Measurements from ENCODE around the gene TOMM70.
"Not testable (repeated sequence)": the region's sequence is repeated elsewhere in the genome, so short reads cannot be mapped to it uniquely, and the experiment has no call there.

Gene TOMM70

DNA sequence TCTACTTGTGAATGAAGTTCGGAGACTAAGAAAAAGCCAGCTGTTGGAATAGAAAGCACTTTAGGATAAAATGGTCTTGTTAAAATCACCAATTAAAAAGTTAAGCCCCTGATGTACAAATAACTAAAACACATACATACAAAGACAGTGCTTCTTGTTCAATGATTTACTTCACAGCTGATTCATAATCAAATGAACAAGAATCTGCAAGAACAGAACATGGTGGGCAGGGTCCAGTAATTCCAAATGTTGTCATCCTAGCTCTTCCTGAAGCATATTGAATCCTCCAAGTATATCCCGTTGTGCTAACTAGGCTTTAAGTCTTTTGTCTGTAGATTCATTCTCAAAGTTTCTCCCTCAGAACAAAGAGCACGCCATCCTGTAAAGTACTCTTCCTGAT lies 41.9 kb downstream of the TOMM70 start:
- peaks cover 2% of the 10 kb centered on the region for H3K9me3 Mint-ChIP-seq
- peak overlapping the region; percentile 6 for H3K27ac Mint-ChIP-seq
- H3K36me3 Mint-ChIP-seq = peaks cover 79% of the 10 kb centered on the region
- H3K4me3 Mint-ChIP-seq = no peak overlapping the region
- no peaks in the 10 kb centered on the region for H3K4me1 Mint-ChIP-seq
- DNase-seq (ENCODE audit: low spot score in 2 of 2) = no peak
- no peak for ATAC-seq

DNA sequence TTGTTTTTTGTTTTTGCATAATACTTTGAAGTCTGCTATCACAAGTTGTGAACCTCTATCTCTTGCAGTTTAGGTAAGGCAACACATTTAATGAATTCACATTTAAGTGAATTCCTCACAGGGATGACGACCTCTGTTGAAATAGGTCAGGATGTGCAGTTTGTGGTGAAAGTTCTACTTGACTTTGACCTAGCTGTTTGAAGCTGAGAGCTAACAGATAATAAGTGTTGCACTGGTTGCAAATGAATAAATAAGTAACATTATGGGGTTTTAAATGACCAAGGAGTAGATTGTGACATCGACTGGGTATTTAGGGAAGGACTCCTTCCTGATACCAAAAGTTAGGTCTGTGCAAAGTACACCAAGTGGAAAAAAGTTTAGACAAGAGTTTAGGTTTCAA lies 42.5 kb downstream of the TOMM70 start:
- Mint-ChIP-seq H3K4me1 (no peaks in the 10 kb centered on the region), H3K4me3 (no peak overlapping the region), H3K27ac (no peak overlapping the region), H3K36me3 (peaks cover 79% of the 10 kb centered on the region), H3K9me3 (peaks cover 2% of the 10 kb centered on the region)
- ATAC-seq (no peak), DNase-seq (ENCODE audit: low spot score in 2 of 2) (no peak)

DNA sequence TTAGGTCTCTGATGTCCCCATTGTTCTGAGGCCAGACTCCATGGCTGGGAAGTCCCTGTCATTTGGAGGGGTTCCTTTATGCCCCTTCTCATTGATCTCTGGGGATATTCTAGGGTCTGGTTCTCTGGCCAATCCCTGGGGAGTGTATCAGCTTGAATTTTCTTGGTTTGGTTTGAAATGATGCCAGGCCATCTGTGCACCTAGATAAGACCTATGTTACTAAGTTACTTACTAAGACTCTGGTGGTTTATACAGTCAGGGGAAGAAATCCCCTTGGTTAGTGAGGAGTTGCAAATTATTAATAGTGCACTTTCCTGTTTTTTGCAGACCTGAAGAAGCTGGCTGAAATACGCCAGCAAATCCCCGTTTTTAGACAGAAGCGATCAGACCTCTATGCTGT lies 46.0 kb downstream of the TOMM70 start:
- Mint-ChIP-seq H3K4me3 (no peak overlapping the region), H3K36me3 (peaks cover 82% of the 10 kb centered on the region), H3K9me3 (no peaks in the 10 kb centered on the region), H3K27ac (peak overlapping the region; percentile 42), H3K4me1 (no peaks in the 10 kb centered on the region)
- no peak for DNase-seq (ENCODE audit: low spot score in 2 of 2)
- no peak for ATAC-seq

DNA sequence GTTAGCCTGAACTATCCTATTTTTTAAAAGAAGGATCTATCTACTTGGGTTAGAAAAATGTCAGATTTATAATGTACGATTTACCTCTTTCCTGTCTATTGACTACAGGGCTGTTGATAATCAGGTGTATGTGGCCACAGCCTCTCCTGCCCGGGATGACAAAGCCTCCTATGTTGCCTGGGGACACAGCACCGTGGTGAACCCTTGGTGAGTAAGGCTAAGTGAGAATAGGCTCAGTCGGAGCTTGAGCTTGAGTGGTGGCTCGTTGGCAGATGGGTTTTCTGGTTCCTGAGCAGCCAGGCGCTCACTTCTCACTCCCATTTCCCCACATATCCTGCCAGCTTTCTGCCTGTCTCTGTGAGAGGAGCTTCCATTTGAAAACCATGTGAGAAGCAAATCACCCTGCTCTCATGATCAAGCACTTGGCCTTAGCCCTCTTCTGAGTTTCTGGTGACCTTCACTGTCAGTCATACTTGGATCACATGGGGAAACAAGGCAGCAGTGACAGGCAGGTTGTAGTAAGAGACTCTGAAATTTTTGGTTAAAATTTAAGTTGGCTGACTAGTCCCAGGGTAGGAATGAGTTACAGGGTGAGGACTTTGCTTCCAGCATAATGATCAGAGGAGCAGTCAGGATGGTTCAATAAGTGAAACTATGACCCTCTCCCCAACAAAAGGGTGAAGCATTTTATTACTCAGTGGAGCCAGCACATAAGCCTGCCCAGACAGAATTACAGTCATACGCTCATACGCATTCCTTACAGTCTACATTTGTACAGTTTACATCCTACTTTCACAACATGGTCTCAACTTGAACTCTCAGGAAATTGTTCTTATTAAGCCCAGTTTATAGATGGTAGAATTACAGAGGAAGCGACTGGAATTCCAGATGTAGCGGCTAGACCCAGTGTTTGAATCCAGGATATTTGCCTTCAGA lies 48.3 kb downstream of the TOMM70 start:
- ATAC-seq (no peak), DNase-seq (ENCODE audit: low spot score in 2 of 2) (no peak)
- H3K4me3 Mint-ChIP-seq = no peak overlapping the region
- H3K36me3 Mint-ChIP-seq = peaks cover 86% of the 10 kb centered on the region
- H3K9me3 Mint-ChIP-seq = no peaks in the 10 kb centered on the region
- H3K27ac Mint-ChIP-seq = no peak overlapping the region
- no peaks in the 10 kb centered on the region for H3K4me1 Mint-ChIP-seq

DNA sequence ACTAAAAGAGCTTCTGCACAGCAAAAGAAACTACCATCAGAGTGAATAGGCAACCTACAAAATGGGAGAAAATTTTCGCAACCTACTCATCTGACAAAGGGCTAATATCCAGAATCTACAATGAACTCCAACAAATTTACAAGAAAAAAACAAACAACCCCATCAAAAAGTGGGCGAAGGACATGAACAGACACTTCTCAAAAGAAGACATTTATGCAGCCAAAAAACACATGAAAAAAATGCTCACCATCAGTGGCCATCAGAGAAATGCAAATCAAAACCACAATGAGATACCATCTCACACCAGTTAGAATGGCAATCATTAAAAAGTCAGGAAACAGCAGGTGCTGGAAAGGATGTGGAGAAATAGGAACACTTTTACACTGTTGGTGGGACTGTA lies 49.1 kb downstream of the TOMM70 start:
- ATAC-seq; H3K4me1 Mint-ChIP-seq; H3K4me3 Mint-ChIP-seq; H3K27ac Mint-ChIP-seq; H3K9me3 Mint-ChIP-seq; DNase-seq (ENCODE audit: low spot score in 2 of 2): not testable (repeated sequence)
- peaks cover 88% of the 10 kb centered on the region for H3K36me3 Mint-ChIP-seq

DNA sequence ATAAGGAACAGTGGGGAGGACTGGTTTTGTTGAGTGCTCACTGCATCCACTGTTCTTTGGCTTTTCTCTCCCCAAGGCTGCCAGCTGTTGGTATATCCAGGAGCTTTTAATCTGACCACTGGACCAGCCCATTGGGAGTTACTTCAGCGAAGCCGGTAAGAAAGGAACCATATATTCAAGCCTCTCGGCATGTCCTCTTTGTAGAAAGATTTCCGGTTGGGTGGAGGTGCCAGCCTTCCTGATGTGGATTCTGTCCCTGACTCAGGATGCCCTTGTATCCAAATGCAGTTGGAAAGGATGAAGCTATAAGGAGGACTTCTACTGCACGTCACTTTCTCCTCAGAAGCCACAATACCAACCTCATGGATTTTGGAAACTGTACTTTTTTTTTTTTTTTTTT lies 52.2 kb downstream of the TOMM70 start:
- DNase-seq (ENCODE audit: low spot score in 2 of 2) (no peak), ATAC-seq (no peak)
- H3K9me3 Mint-ChIP-seq = no peaks in the 10 kb centered on the region
- no peaks in the 10 kb centered on the region for H3K4me1 Mint-ChIP-seq
- H3K36me3 Mint-ChIP-seq = peaks cover 88% of the 10 kb centered on the region
- H3K27ac Mint-ChIP-seq = no peak overlapping the region
- no peak overlapping the region for H3K4me3 Mint-ChIP-seq

DNA sequence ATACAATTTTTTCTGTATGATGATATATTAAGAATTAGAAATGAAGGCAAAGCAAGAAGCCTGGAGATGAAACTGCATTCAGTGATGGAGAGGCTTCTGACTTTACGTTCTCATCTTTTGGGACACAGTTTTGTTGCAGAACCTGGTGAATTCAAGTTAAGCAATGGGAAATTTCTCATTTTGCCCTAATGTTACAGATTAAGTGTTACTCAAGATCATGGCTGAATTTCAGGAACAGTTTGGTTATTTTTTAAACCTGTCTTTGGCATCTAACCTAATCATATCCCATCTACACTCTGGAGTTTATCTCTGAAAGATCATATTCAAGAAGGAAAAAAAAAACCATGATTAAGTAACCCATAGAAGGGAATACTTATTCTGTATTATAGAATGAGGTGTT lies 60.4 kb downstream of the TOMM70 start:
- Mint-ChIP-seq H3K36me3 (peaks cover 76% of the 10 kb centered on the region), H3K4me1 (peaks cover 10% of the 10 kb centered on the region), H3K4me3 (no peak overlapping the region), H3K27ac (no peak overlapping the region), H3K9me3 (no peaks in the 10 kb centered on the region)
- DNase-seq (ENCODE audit: low spot score in 2 of 2) (no peak), ATAC-seq (no peak)

DNA sequence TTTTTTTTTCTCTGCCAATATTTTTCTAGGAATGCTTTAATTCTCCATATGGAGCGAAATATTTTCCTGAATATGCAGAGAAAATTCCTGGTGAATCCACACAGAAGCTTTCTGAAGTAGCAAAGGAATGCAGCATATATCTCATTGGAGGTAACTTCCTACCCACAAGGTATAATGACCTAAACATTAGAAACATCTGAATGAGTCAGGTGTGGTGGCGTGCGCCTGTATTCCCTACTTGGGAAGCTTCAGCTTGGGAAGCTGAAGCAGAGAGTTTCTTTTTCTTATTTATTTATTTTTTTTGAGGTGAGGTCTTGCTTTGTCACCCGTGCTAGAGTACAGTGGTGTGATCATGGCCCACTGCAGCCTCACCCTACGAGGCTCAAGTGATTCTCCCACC lies 61.1 kb downstream of the TOMM70 start:
- H3K4me3 Mint-ChIP-seq = no peak overlapping the region
- no peak overlapping the region for H3K27ac Mint-ChIP-seq
- ATAC-seq = no peak
- DNase-seq (ENCODE audit: low spot score in 2 of 2) = no peak
- H3K9me3 Mint-ChIP-seq = no peaks in the 10 kb centered on the region
- peaks cover 16% of the 10 kb centered on the region for H3K4me1 Mint-ChIP-seq
- peaks cover 75% of the 10 kb centered on the region for H3K36me3 Mint-ChIP-seq

DNA sequence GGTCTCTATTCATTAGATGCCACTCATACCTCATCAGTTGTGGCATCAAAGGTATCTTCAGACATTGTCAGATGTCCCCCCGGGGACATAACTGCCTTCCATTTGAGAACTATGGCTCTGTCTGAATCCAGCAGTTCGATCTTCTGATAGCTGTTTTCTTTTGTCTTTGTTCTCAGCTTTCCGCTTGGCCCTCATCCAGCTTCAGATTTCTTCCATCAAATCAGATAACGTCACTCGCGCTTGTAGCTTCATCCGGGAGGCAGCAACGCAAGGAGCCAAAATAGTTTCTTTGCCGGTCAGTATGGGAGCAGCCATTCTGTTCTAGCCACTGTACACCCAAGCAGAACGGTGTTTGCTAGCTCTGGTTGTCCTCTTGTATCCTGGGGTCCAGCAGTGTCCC lies 62.0 kb downstream of the TOMM70 start:
- ATAC-seq (no peak), DNase-seq (ENCODE audit: low spot score in 2 of 2) (peak in 1 of 2 donors; percentile 38)
- no peak overlapping the region for H3K27ac Mint-ChIP-seq
- H3K4me1 Mint-ChIP-seq = peaks cover 20% of the 10 kb centered on the region
- H3K36me3 Mint-ChIP-seq = peaks cover 66% of the 10 kb centered on the region
- H3K9me3 Mint-ChIP-seq = no peaks in the 10 kb centered on the region
- H3K4me3 Mint-ChIP-seq = no peak overlapping the region

DNA sequence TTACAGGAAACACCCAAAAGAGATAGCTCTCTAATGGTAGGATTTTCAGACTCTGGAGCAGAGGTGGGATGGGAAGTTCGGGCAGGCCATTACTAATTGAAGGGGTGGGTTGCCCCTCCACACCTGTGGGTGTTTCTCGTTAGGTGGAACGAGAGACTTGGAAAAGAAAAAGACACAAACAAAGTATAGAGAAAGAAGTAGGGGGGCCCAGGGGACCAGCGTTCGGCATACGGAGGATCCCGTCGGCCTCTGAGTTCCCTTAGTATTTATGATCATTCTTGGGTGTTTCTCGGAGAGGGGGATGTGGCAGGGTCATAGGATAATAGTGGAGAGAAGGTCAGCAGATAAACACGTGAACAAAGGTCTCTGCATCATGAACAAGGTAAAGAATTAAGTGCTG lies 64.7 kb downstream of the TOMM70 start:
- peaks cover 20% of the 10 kb centered on the region for H3K4me1 Mint-ChIP-seq
- ATAC-seq, H3K9me3 Mint-ChIP-seq: not testable (repeated sequence)
- peak overlapping the region; percentile 96 for H3K4me3 Mint-ChIP-seq
- H3K36me3 Mint-ChIP-seq = peaks cover 39% of the 10 kb centered on the region
- DNase-seq (ENCODE audit: low spot score in 2 of 2) = peak in 1 of 2 donors; percentile 22
- peak overlapping the region; percentile 97 for H3K27ac Mint-ChIP-seq

DNA sequence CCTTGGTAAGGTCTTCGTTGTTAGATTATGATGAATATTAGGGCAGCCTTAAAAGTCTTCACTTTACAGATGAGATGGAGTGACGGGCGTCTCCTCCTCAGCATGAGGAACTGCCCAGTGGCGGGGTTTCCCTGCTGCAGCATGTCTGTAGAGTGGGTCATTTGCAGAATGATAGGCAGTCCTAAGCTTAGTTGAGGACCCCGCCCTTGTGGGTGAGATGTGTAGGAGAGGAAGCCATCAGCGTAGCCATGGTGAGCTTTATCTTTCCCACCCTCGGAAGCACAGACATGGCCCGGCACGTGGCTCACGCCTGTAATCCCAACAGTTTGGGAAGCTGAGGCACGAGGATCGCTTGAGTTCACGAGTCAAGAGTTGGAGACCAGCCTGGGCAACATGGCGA lies 65.5 kb downstream of the TOMM70 start:
- ATAC-seq (peak; percentile 55), DNase-seq (ENCODE audit: low spot score in 2 of 2) (peak in 1 of 2 donors; percentile 56)
- H3K36me3 Mint-ChIP-seq = peaks cover 31% of the 10 kb centered on the region
- H3K4me1 Mint-ChIP-seq = peaks cover 20% of the 10 kb centered on the region
- peak overlapping the region; percentile 96 for H3K4me3 Mint-ChIP-seq
- no peaks in the 10 kb centered on the region for H3K9me3 Mint-ChIP-seq
- H3K27ac Mint-ChIP-seq = peak overlapping the region; percentile 97

DNA sequence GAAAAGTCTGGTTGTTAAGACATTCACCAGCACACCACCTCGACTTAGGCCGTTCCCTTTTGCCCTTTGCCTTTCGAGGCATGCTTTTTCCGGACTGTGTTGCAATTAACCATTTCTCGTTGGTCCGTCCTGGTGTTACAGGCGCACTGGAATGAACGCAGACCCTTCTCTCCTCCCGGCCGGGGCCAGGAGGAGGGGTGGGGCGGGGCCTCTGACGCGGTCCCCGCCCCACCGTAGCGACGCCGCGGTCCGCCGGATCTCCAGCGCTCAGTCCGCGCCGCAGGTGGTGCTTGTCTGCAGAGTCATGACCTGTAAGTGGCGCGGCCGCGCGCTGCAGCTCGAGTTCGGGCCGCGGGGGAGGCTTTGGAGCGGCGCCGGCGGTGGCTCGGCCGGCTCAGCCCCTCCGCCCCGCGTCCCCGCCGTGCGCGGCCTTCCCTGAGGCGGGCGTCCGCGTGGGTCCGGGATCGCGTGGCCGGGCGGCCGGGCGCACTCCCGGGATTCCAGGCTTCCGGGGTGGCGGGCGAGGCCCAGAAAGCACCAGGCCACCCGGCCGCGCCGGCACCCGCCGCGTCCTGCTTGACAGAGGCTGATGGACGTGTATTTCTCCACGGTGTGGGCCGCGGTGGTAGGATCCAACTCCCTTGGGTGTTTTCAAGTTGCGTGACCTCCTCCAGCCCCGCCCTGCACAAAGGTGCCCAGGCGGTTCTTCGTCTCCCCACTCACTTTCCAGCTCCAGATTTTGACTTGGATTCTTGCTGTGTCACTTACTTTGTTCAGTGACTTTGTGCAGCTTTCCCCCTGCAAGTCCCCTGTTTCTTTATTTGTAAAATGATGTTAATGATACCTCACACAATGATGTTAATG lies 66.2 kb downstream of the TOMM70 start, which contains the start of gene NIT2:
Gene NIT2, plus strand, starts transcription at position 270 of the 864 bp plus-strand sequence. Its CDS starts 35 bp downstream, at position 305.
- peak; percentile 98 for ATAC-seq
- peaks cover 24% of the 10 kb centered on the region for H3K36me3 Mint-ChIP-seq
- peak within 1 kb of the TSS; percentile 96 for H3K4me3 Mint-ChIP-seq
- no peaks in the 10 kb centered on the region for H3K9me3 Mint-ChIP-seq
- peaks cover 20% of the 10 kb centered on the region for H3K4me1 Mint-ChIP-seq
- H3K27ac Mint-ChIP-seq = peak within 1 kb of the TSS; percentile 97
- peak; percentile 70 to 86 for DNase-seq (ENCODE audit: low spot score in 2 of 2)

DNA sequence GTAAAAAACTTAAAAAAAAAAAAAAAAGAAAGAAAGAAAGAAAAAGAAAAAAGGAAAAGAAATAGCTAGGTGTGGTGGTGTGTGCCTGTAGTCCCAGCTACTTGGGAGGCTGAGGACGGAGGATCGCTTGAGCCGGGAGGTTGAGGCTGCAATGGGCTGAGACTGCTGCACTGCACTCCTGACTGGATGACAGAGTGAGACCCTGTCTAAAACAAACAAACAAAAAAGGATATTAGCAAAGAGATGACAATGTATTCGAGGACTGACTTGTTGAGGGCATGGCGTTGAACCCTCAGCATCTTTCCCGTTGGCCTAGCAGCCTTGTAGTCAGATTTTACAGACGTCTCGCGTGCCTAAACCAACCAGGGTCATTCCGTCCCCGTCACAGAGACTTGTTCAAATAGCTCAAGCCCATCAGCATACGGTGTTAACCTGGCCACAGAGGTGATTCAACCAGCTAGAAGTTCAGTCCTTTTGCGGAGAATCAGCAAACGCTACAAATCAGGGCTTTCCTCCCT lies 66.9 kb downstream of the TOMM70 start:
- ATAC-seq (peak; percentile 49), DNase-seq (ENCODE audit: low spot score in 2 of 2) (no peak)
- peaks cover 20% of the 10 kb centered on the region for H3K4me1 Mint-ChIP-seq
- no peaks in the 10 kb centered on the region for H3K9me3 Mint-ChIP-seq
- peak overlapping the region; percentile 97 for H3K27ac Mint-ChIP-seq
- peaks cover 17% of the 10 kb centered on the region for H3K36me3 Mint-ChIP-seq
- peak overlapping the region; percentile 96 for H3K4me3 Mint-ChIP-seq

DNA sequence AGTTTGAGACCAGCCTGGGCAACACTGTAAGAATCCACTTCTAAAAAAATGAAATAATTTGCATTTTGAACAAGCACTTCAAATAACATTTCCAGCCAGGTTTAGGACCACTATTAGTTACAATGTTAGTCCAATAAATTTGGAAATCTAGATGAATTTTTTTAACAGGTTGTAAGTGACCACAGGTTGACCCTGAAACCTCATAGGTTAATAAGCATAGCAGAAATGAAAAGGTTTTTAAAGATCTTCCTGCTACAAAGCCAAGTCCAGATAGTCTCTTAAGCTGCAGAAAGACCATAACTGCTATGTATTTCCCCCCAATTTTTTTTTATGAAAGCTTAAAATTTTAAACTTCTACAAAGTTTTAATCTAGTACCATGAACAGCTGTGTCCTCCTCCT lies 67.8 kb downstream of the TOMM70 start:
- DNase-seq (ENCODE audit: low spot score in 2 of 2) = no peak
- Mint-ChIP-seq H3K36me3 (peaks cover 13% of the 10 kb centered on the region), H3K4me3 (no peak overlapping the region), H3K9me3 (no peaks in the 10 kb centered on the region), H3K4me1 (peaks cover 20% of the 10 kb centered on the region), H3K27ac (no peak overlapping the region)
- no peak for ATAC-seq

DNA sequence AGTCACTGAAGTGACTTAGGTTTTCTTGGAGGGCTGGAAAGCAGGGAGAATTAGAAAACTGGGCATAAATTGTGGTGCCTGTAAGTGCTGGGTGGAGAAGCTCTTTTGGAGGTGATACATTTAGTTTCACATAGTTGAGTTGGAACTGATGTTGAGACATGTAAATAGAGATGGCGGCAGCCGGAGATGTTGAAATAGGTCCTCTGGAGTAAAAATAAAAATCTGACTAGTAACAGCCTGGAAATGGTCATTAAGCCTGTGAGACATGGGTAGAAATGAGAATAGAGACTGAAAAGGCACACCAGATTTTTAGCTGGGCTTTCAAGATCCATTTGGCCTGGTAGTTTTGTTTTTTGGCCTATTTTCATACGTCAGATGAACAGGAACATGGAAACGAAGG lies 69.2 kb downstream of the TOMM70 start:
- Mint-ChIP-seq H3K36me3 (peaks cover 18% of the 10 kb centered on the region), H3K27ac (no peak overlapping the region), H3K4me1 (peaks cover 20% of the 10 kb centered on the region), H3K9me3 (no peaks in the 10 kb centered on the region), H3K4me3 (no peak overlapping the region)
- ATAC-seq = no peak
- DNase-seq (ENCODE audit: low spot score in 2 of 2) = peak in 1 of 2 donors; percentile 36
